Spinal cord (tissue), 10 donors: ENCODE results near the gene SPTBN5. TPM values are rescaled to one million over a fixed set of nuclear protein-coding genes. Genes with fewer than 3 reads are reported as not detected.

Experiments used
- DNase-seq, 6 donors: peaks; one replicate each; pipeline versions ENCODE4 v3.0.0 to v3.0.0-alpha.2; 2013 to 2015; ENCODE audit warnings: low spot score in 6 of 6, low read depth in 4 of 6
- H3K27ac ChIP-seq: one replicate; pipeline ENCODE4 v1.5.1; 2013; ENCODE audit warnings: low read depth, low read length, control low read depth
- H3K27me3 ChIP-seq: one replicate; pipeline ENCODE4 v1.6.1; 2013; ENCODE audit warnings: low read length; ENCODE audit not compliant: control insufficient read depth, insufficient read depth
- H3K36me3 ChIP-seq: one replicate; pipeline ENCODE4 v1.6.1; 2013; ENCODE audit warnings: low read length; ENCODE audit not compliant: control insufficient read depth, insufficient read depth
- H3K4me1 ChIP-seq: one replicate; pipeline ENCODE4 v1.6.1; 2013; ENCODE audit warnings: low read length; ENCODE audit not compliant: control insufficient read depth, insufficient read depth
- H3K4me3 ChIP-seq: one replicate; pipeline ENCODE4 v1.5.1; 2013; ENCODE audit warnings: low read depth, low read length, control low read depth
- H3K9me3 ChIP-seq: one replicate; pipeline ENCODE4 v1.6.1; 2013; ENCODE audit warnings: low read length; ENCODE audit not compliant: control insufficient read depth, insufficient read depth
- WGBS: methylation state at CpG from one replicate; pipeline ENCODE4 v1.1.5; 2013; ENCODE audit warnings: missing lambda C conversion rate; ENCODE audit not compliant: insufficient coverage; 5-methylcytosine and 5-hydroxymethylcytosine counted together
- polyA plus RNA-seq, 2 donors: library from polyadenylated mRNA; unstranded; fragments of 120-200 nt; gene quantifications; one replicate each; pipeline ENCODE4 v1.2.1, GENCODE V29; 2013; ENCODE audit not compliant: insufficient read length in 2 of 2
- total RNA-seq, 2 donors: library from RNA; depleted of rRNA in 1 of 2; stranded (reverse); fragments of 120-200 nt in 1 of 2; fragments of >200 nt in 1 of 2; gene quantifications; one replicate each; pipeline versions ENCODE4 v1.2.3 to v1.2.4, GENCODE V29; 2013 to 2014
- donor health status: healthy.

Gene SPTBN5
- total and polyA plus RNA-seq, 4 donors, result 0.69 to 4.2 (median 2.5) TPM

DNA sequence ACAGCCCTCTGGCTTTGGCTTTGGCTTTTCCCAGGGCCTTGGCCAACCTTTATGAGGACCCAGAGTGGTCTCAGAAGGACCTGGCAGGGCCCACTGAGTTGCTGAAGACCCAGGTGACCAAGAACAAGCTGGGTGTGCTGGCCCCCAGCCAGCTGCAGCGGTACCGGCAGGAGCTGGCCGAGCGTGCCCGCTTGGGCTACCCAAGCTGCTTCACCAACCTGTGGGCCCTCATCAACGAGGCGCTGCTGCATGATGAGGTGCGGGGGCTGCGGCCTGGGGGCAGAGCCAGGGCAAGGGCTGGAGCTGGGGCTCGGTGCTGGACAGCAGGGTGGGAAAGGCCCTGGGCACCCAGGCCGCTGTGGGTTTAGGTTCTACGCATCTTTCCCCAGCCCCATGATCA lies 49.0 kb downstream of the SPTBN5 start:
- 90% methylated on average over 12 of the region's 12 CpGs for WGBS
- H3K9me3 ChIP-seq, result no peaks in the 10 kb centered on the region
- DNase-seq, result no peak
- H3K27me3 ChIP-seq, result no peaks in the 10 kb centered on the region
- H3K36me3 ChIP-seq, result peaks cover 99% of the 10 kb centered on the region
- H3K4me3 ChIP-seq, result no peak overlapping the region
- no peak overlapping the region for H3K27ac ChIP-seq
- H3K4me1 ChIP-seq, result peaks cover 3% of the 10 kb centered on the region

DNA sequence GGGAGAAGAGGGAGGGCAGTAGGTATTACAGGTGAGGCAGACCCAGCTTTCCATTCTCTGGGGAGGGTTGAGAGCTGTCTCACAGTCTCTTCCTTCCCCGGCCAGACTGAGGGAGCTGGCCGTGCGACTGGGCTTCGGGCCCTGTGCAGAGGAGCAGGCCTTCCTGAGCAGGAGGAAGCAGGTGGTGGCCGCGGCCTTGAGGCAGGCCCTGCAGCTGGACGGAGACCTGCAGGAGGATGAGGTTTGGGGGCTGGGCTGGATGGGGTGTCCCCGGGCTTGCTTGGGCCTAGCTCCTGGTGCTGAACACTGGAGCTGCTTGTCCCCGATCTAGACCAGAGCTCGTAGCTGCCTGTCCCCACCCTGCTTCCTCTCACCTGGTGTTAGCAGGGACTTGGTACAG lies 50.3 kb downstream of the SPTBN5 start:
- DNase-seq, result no peak
- no peak overlapping the region for H3K4me3 ChIP-seq
- no peak overlapping the region for H3K27ac ChIP-seq
- H3K4me1 ChIP-seq, result peaks cover 3% of the 10 kb centered on the region
- no peaks in the 10 kb centered on the region for H3K9me3 ChIP-seq
- H3K27me3 ChIP-seq, result no peaks in the 10 kb centered on the region
- 95% methylated on average over 8 of the region's 10 CpGs for WGBS
- peaks cover 97% of the 10 kb centered on the region for H3K36me3 ChIP-seq

GRCh38 chr15:41842229-41842628 lies 51.6 kb downstream of the SPTBN5 start:
- 77% methylated on average over 12 of the region's 12 CpGs for WGBS
- Histone ChIP-seq H3K36me3 (peaks cover 96% of the 10 kb centered on the region), H3K4me3 (no peak overlapping the region), H3K27me3 (no peaks in the 10 kb centered on the region), H3K4me1 (no peaks in the 10 kb centered on the region), H3K9me3 (no peaks in the 10 kb centered on the region), H3K27ac (no peak overlapping the region)
- no peak for DNase-seq

DNA sequence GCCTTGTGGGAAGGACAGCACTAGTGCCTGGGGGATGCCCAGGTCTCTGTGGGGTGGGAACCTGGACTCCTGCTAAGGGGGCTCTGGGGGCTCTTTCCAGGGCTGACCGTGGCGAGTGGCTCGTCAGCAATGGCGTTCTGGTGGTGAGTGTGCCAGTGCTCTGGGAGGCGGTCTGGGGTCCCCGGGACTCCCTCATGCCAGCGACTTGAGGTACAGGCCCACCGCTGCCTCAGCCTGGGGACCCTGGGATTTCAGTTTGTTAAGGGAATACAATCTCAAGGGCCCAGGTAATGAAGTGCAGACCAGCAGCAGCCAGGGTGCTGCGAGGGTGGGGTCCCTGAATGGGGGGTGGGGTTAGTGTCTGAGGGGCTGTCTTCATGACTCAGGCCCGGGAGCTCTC lies 52.7 kb downstream of the SPTBN5 start:
- Histone ChIP-seq H3K4me1 (no peaks in the 10 kb centered on the region), H3K27ac (no peak overlapping the region), H3K27me3 (no peaks in the 10 kb centered on the region), H3K4me3 (no peak overlapping the region), H3K9me3 (no peaks in the 10 kb centered on the region), H3K36me3 (peaks cover 96% of the 10 kb centered on the region)
- 96% methylated on average over 9 of the region's 10 CpGs for WGBS
- DNase-seq, result no peak

DNA sequence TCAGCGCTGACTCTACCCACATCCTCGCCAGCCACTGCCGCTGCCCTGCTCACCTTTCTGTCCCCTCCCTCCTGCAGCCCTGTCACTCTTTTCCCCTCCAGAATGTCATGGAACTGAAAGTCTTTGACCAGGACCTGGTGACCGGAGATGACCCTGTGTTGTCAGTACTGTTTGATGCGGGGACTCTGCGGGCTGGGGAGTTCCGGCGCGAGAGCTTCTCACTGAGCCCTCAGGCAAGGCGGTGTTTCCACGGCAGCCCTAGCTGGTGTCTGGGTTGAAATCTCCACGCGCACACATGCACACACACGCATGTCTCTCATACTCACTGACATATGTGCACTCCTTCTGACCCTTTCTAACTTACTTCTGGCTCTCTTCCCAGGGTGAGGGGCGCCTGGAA lies 53.2 kb downstream of the SPTBN5 start:
- H3K4me3 ChIP-seq, result no peak overlapping the region
- H3K36me3 ChIP-seq, result peaks cover 95% of the 10 kb centered on the region
- no peak overlapping the region for H3K27ac ChIP-seq
- no peaks in the 10 kb centered on the region for H3K9me3 ChIP-seq
- no peaks in the 10 kb centered on the region for H3K27me3 ChIP-seq
- H3K4me1 ChIP-seq, result no peaks in the 10 kb centered on the region
- 87% methylated on average over 8 of the region's 15 CpGs for WGBS
- DNase-seq, result no peak

DNA sequence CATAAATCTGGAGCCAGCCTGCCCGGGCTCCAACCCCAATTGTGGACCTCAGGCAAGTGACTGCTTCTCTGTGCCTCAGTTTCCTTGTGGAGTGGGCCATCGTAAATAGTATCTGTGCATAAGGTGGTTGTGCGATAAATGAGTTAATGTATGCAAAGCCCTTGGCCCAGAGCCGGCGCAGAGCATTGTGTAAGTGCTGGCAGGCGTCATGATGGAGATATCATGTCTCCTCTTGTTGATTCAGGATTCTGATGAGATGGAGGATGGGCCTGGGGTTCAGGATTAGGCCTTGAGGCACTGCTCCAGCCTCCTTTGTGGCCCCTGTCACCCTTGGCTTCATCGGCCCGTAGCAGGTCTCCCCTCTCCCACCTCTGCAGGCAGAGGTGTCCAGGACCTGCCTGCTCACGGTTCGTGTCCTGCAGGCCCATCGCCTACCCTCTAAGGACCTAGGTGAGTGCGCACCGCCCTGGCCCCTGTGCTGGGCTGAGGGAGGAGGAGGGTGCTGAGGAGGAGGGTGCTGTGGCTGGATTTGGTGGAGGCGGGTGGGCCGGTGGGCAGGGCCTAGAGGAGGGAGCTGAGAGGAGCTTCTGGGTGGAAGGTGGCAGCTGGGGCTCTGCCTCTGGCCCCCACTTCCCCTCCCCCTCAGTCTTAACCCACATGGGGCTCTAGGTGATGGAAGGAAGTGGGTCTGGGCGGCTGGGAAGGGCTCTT lies 53.9 kb downstream of the SPTBN5 start:
- DNase-seq, result no peak
- Histone ChIP-seq H3K4me3 (no peak overlapping the region), H3K4me1 (no peaks in the 10 kb centered on the region), H3K27ac (no peak overlapping the region), H3K36me3 (peaks cover 95% of the 10 kb centered on the region), H3K27me3 (no peaks in the 10 kb centered on the region), H3K9me3 (no peaks in the 10 kb centered on the region)
- 94% methylated on average over 14 of the region's 16 CpGs for WGBS

DNA sequence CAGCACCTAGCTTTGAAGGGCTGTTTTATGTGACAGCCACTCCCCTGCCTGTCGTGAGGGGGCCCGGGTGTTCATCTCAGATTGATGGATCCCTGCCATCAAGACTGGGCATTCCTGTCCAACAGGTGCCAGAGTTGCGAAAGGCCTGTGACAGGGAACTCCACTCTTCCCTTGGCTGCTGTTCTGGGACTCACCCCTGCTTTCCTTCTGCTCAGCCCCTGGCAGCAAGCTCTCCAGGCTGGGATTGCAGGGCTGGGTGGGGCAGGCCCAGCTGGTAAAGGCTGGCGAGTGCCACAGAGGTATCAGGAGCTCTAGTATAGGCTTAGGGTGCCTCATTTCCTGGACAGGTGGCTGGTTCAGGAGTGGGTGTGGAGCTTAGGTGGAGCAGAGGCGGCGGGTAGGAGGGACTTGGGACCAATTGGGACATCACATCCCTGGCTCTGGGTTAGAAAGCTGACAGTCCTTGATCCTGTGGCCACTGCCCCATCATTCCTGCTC lies 55.4 kb downstream of the SPTBN5 start, which contains the start of gene PLA2G4B:
Gene PLA2G4B, plus strand, starts transcription at position 448 of the 498 bp plus-strand sequence. CDS start 67 bp downstream, outside the sequence.
- no peak for DNase-seq
- H3K36me3 ChIP-seq, result peaks cover 92% of the 10 kb centered on the region
- H3K27ac ChIP-seq, result no peak within 1 kb of the TSS

DNA sequence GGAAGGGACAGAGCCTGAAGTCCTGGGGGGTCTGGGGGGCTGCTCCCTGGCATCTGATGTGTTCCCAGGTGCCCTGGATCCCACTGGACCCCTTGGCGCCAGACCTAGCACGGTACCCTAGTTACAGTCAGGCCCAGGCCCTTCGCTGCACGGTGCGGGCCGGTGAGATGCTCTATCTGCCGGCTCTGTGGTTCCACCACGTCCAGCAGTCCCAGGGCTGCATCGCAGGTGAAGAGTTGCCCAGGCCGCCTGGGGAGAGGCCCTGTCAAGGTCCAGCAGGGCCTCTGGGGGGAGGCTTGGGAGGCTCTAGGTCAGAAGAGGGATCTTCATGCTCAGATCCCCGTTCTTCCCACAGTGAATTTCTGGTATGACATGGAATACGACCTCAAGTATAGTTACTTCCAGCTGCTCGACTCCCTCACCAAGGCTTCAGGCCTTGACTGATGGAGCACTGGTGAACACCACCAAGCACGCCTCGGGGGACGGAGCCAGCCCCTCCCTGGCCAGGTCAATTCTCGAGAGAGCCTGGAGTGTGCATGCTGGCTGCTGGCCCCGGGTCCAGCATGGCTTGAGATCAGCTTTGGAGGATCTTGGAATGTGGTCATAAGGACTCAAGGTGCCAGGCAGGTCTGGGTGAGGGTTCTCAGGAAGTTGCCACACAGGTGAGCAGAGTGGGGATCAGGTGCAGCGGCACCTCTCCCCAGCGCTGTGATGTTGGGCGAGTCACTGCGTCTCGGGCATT lies 57.0 kb downstream of the SPTBN5 start:
- Histone ChIP-seq H3K27ac (no peak overlapping the region), H3K36me3 (peaks cover 85% of the 10 kb centered on the region), H3K4me1 (no peaks in the 10 kb centered on the region), H3K9me3 (no peaks in the 10 kb centered on the region), H3K27me3 (no peaks in the 10 kb centered on the region), H3K4me3 (no peak overlapping the region)
- no peak for DNase-seq
- WGBS, result 95% methylated on average over 22 of the region's 23 CpGs

More for the DNA sequence above, 55.4 kb downstream of the SPTBN5 start, which contains the start of gene PLA2G4B:
- no peak within 1 kb of the TSS for H3K4me3 ChIP-seq
- no peaks in the 10 kb centered on the region for H3K27me3 ChIP-seq
- H3K9me3 ChIP-seq, result no peaks in the 10 kb centered on the region
- no peaks in the 10 kb centered on the region for H3K4me1 ChIP-seq
- 89% methylated on average over 6 of the region's 6 CpGs for WGBS

- H3K4me1 ChIP-seq, result no peaks in the 10 kb centered on the region
- no peak overlapping the region for H3K27ac ChIP-seq
- peaks cover 84% of the 10 kb centered on the region for H3K36me3 ChIP-seq
- H3K9me3 ChIP-seq, result no peaks in the 10 kb centered on the region
- H3K4me3 ChIP-seq, result no peak overlapping the region
- DNase-seq, result no peak
- no peaks in the 10 kb centered on the region for H3K27me3 ChIP-seq
- 75% methylated on average over 5 of the region's 6 CpGs for whole genome bisulfite sequencing
These were observed 57.8 kb downstream of the SPTBN5 start for GRCh38 chr15:41836073-41836472.
